HG03521 (cell line): ENCODE results near the gene CHST9.
"Not testable (repeated sequence)": the region's sequence is repeated elsewhere in the genome, so short reads cannot be mapped to it uniquely, and the experiment has no call there.

Experiments used
- ATAC-seq: cut with Tn5 transposase; IDR thresholded peaks from one replicate; pipeline ENCODE4 v1.9.1; 2021; ENCODE audit warnings: mild to moderate bottlenecking, moderate library complexity; ENCODE audit not compliant: unreplicated experiment

CHST9 gene

DNA sequence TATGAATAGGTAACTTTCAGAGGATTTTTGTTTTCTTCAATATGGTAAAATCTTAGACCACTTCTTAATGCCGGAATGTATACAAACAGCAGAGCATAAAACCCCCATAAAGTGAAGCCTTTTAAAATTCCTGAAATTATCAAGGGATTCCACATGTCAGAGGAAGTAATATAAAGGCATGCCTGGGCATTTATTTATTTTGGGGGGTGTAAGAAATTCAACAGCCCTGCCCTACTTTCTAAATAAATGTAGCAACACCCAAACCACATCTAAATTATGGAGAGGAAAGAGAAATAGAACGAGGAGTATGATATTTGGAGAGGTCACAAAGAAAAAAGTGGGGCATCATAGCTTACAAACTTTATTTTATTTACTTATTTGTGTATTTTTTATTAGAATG lies 9.9 kb downstream of the CHST9 start:
- ATAC-seq: no peak

DNA sequence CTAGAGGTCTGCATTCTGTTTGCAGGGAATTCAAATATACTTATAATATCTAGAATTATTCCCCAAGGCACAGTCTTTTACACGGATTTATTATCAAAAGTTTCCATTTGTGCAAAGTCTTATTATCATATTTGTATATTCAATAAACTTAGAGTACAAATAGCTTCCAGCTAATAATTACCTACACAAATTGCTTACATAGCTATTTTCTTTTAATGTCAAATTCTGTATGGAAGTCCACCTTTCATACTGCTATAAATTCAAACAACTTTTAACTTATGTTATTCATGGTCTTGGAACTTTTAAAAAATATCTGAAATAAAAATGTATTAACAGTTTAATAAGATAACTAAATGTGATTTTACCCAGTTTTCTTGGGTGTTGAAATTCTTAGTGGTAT lies 13.1 kb downstream of the CHST9 start:
- ATAC-seq: no peak

DNA sequence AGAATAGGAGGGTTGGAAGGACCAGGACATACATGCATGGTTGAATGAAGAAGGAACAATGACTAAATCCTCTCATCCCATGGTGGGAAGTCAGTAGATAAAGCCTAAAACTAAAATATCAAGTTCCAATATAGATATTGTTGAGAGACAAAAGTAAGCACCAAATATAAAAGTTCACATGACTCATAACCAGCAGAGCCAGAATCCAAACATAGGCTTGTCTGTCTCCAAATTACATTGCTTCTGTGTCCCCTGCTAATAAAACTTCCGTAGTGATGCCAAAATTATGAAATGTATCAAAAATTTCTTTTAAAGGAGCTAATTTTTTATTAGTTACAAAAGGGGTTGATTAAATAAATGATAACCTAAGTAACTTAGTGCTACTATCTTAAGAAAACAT lies 19.7 kb downstream of the CHST9 start:
- no peak for ATAC-seq

DNA sequence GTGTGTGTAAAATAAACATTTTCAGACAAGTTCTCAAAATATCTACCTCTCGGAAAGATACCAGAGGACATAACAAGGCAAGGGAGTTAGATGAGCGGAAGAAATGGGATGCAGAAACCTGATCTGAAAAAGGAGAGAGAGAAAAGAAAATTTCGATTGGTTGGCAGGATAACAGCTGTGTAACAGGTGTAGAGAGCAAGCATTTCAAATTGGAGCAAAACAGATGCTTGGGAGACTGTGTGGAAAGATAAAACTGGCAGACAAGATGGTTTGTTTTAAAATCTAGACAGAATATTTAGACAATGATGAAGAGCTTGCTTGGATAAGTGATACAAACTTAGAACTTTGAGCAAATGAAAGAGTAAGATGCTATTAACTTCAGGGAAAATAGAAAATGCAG lies 20.2 kb downstream of the CHST9 start:
- no peak for ATAC-seq

DNA sequence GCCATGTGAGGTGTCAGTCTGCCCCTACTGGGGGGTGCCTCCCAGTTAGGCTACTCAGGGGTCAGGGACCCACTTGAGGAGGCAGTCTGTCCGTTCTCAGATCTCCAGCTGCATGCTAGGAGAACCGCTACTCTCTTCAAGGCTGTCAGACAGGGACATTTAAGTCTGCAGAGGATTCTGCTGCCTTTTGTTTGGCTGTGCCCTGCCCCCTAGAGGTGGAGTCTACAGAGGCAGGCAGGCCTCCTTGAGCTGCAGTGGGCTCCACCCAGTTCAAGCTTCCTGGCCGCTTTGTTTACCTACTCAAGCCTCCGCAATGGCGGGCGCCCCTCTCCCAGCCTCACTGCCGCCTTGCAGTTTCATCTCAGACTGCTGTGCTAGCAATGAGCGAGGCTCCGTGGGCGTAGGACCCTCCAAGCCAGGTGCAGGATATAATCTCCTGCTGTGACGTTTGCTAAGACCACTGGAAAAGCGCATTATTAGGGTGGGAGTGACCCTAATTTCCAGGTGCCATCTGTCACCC lies 21.9 kb downstream of the CHST9 start:
- ATAC-seq: not testable (repeated sequence)

DNA sequence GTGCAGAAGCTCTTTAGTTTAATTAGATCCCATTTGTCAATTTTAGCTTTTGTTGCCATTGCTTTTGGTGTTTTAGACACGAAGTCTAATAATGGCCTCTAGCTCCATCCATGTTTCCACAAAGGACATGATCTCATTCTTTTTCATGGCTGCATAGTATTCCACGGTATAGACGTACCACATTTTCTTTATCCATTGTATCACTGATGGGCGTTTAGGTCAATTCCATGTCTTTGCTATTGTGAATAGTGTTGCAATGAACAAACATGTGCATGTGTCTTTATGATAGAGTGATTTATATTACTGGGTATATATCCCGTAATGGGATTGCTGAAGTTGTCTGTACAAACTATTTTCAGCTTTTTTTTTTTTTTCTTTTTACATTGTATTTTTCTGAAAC lies 35.9 kb downstream of the CHST9 start:
- ATAC-seq: not testable (repeated sequence)

DNA sequence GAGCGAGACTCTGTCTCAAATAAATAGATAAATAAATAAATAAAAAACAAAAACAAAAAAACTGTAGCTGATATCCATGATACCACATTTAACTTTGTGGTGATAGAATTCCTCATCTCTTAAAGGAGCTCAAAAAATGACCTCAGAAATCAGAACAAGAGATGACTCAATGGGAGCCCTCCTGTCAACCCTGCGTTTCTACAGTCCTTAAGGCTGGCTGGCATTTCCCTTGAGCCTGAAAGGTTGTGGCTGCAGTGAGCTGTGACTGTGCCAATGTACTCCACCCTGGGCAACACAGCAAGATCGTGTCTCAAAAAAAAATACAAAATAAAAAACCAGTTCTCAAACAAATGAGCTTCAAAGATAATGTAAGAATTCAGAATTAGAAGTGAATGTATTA lies 40.4 kb downstream of the CHST9 start:
- ATAC-seq: no peak

DNA sequence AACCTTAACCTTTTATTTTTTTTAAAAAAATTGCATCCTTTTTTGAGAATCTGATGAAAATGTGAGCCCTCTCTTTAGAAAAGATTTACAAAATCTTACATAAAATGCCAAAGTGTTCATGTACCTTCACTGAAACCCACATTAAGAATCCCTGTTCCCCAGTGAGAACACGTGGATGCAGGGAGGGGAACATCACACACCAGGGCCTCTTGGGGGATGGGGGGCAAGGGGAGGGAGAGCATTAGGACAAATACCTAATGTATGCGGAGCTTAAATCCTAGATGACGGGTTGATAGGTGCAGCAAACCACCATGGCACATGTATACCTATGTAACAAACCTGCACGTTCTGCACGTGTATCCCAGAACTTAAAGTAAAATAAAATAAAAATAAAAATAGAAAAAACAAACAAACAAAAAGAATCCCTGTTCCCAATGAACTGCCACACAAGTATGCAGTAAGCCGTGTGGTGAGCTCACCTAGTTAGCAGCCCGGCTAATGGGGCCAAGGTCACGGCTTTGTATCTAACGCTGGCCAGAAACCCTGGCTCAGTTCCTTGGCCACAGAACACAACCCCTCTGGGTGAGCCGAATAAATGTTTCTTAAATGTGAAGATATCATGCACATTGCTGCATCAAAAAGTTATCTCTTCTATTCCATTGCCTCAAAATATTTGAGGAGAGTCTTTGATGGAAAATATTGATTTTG lies 41.4 kb downstream of the CHST9 start:
- ATAC-seq: no peak

DNA sequence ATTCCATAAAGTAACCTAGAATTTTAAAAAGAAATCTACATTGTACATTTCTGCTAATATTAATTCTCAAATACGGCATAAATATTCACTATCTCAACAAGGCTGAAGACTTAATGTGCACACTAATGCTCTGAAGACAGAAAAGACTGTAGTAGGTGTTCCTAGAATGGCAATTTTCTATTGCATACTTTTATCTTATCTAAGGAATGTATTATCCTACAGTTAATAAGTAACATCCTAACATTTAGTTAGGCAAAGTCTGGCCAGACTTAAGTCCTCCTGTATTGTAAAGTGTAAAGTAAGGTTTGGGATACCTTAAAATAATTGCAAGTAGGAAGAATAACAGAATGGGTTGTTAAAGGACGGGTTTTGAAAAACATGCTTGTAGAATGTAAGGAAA lies 42.2 kb downstream of the CHST9 start:
- no peak for ATAC-seq

DNA sequence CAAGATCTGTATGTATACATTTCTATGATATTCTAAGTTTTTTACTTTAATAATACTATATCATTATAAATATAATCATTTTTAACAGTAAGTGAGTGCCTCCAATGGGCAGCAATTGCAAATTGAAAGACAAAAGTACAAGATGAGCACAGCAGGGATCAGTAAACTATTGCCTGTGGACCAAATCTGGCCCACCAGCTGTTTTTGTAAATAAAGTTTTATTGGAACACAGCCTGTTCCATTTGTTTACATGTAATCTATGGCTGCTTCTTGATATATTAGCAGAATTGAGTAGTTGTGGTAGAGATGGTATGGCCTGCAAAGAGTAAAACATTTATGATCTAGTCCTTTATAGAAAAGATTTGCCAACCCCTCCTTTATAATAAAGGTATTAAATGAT lies 43.2 kb downstream of the CHST9 start:
- no peak for ATAC-seq

DNA sequence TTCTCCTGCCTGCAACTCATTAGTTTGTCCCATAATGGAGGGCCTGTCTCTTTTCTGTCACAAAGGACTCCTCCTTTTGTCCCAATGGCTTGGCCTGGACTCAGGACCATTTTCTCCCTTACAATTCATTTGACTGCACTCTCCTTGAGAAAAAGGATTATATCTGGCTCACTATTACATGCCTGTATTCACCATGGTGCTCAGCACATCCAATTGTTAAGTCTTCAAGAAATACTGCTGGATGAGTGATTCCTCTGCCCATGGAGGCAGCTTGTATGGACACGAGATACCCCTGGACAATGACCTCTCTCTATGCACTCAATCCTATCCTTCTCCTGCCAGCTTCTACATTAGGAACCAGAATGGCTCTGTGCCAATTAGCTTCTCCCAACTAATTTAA lies 47.0 kb downstream of the CHST9 start:
- ATAC-seq: no peak

DNA sequence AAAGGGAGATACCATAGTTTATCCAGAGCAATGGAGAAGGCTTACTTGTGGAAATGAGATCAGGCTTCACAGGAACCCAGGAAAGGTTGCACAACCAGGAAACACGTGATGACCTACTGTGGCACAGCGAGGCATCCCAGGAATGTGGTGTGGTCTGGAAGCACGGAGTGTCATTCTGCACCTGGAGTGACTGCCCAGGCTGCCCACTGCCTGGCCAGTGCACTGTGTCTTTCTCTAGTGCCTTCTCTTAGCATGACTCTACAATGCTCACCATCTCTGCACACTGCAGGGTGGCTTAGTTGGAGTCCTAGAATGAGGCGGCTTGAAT lies 48.9 kb downstream of the CHST9 start:
- no peak for ATAC-seq

DNA sequence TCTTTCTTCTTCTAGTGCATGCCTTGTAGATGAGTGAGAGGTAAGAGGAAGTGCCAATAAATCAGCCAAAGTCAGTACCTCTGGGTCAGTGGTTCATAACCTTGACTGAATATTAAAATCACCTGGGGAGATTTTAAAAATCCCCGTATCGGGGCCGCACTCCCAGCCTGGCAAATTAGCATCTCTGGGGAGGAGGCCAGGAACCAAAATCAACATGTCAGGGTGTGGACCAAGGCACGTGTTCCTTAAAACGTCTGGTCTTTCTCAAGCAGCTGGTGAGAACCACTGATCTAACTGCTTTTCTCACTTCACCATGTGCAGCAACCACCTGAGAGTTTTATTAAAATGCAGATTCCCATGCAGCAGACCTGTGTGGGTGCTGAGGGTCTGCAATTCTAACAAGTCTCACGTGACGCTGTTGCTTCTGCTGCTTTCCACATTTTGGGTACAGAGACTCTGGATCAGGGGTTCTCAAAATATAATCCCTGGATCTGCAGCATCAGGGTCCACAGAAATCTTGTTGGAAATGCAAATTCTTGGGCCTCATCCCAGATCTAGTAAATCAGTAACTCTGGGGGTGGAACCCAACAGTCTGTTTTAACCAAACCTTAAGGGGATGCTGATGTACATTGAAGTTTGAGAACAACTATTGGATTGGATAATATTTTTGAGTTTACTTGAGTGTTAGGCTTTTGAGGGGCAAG lies 49.5 kb downstream of the CHST9 start:
- ATAC-seq: no peak

DNA sequence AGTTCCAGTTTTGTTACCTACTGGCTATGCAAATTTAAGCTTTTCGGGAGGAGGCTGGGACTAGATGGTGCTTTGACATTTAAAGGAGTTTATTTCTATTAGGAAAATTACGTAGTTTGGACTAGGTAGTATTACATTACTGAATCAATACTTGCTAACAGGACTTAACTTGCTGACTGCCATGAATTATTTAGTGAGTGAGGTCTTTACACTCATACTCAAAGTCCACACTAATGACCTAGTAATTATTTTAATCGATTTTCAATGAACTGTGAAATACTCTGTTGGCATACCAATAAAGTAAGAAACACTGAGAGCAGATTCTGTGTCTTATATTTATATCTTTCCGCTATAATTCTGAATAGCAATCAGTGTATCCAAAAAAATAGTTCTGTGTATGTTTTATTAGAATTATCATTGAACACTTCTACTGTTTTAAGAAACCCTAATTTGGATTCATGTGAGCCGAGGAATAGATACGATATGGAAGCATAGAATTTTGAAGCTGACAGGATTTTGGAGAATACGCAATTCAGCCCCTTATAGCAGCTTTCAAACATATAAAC lies 55.0 kb downstream of the CHST9 start:
- ATAC-seq: no peak

DNA sequence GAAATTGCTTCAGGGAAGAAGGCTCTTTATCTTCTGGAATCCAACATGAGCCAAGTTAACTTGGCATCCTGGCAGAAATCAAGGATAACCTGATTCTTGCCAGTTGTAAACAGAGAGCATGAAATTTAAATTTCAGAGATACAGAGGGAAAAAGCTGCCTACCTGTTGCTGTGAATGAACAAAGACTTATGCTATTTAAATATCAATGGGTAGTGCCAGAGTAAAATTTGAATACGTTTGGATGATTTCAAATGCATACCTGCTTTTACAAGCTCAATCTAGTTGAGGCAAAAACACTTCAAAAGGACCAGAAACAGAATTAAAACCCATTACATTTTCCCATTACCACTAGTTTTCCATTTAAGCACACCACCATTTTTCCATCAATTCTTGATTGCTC lies 60.9 kb downstream of the CHST9 start:
- no peak for ATAC-seq

DNA sequence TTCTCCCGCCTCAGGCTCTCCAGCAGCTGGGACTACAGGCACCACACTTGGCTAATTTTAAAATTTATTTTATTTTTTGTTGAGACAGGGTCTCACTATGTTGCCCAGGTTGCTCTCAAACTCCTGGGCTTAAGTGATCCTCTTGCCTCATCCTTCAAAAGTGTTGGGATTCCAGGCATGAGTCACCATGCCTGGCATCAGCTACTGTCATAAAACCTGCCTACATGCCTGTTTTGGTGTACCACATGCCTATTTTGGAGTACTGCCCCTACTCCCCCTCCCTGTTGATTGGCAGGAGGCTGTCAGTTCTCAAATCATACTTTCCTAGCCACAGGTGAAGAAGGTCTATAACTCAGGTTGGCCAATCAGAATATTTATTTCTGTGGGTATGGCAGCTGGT lies 64.0 kb downstream of the CHST9 start:
- ATAC-seq: no peak

DNA sequence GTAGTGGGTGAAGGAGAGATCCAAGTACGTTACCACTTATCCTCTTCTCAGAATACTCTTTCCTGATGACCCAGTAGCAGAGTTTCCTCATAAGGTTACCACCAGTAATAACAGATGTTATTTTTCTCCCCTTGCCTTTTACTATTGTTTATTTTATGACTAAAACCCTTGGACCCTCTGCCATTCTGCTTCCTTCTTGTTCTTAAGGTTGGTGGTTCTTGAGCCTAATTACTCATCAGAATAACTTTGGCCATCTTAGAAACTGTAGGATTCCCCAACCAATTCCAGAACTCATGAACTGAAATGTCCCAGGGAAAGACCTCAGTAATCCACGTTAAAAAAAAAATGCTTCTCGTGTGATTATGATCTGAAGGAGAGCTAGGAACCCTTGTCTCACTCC lies 64.9 kb downstream of the CHST9 start:
- ATAC-seq: no peak

DNA sequence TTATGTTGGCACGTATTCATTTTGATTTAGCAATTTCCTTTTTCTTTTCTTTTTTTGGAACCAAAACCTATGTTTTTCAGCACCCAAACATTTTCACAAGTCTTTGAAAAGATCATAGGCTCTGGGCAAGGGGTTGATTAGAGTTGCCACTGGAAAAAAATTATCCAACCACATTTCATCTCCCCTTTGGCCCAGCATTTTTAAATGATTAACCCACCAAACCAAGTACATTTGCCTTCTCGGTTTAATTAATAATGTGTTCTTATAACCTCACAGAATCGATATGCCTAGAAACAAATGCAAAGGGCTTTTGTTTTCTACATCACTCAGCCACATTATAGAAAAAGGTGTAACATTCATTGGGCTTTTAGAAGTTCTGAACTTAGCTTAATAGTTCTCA lies 66.1 kb downstream of the CHST9 start:
- no peak for ATAC-seq

DNA sequence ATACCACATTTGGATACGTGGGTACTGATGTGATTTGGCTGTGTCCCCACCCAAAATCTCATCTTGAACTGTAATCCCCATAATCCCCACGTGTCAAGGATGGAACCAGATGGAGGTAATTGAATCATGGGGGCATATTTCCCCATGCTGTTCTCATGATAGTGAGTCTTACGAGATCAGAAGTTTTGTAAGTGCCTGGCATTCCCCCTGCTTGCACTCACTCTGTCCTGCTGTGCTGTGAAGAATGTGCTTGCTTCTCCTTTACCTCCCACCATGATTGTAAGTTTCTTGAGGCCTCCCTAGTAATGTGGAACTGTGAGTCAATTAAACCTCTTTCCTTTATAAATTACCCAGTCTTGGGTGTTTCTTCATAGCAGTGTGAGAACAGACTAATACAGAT lies 70.3 kb downstream of the CHST9 start:
- no peak for ATAC-seq

DNA sequence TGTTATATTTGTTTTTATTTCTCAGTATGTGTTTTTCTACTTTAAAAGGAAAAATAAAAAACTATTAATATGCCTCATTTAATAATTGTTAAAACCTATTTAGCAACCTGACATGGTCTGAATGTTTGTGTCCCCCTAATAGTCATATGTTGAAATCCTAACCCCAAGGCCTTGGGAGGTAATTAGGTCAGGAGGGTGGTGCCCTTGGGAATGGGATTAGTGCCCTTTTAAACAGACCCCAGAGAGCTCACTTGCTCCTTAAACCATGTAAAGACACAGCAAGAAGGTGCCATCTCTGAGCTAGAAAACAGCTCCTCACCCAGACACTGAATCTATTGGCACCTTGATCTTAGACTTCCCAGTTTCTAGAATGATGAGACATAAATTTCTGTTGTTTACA lies 71.8 kb downstream of the CHST9 start:
- no peak for ATAC-seq

DNA sequence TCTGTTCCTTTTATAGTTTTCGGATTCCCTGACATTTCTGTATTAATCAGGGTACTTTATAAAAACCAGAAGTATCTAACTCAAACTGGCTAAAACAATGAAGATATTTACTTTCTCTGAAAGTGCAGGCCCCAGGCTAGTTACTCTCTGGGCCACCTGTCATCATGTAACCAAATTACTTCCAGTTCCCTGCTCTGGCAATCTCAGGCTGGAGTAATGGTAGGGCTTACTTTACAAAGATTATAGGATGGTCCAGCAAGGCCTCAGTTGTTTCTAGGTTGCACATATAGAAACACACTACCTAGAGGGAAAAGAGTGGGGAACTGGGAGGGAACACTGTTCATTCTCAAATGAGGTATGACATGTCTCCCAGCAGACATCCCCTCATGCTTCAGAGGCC lies 74.8 kb downstream of the CHST9 start:
- ATAC-seq: no peak

DNA sequence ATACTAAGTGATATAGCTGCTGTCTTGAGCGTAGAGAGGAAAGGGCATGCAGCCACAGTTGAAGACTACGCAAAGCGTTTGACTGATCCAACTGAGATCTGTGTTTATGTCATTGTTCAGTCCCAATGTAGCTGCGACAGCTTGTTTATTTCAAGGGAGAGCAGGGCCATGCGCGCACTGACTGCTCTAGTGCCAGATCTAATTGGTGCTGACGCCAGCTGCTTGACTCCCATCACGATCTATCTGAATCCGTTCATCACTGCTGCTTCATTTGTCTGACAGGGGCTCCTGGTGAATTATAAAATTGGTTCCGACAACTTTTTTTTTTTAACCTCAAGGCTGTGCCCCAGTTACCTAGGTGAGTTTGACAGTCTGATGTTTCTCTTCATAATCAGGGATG lies 75.7 kb downstream of the CHST9 start:
- ATAC-seq: no peak
